ENCODE data around the gene PPP3R1.
"Not testable (repeated sequence)": the region's sequence is repeated elsewhere in the genome, so short reads cannot be mapped to it uniquely, and the experiment has no call there.

The PPP3R1 gene

GRCh38 chr2:68188831-68189230, 63.5 kb downstream of the PPP3R1 start:
- no peak for DNase-seq (ENCODE audit: low read depth in 2 of 2)

- no peak for DNase-seq (ENCODE audit: low read depth in 2 of 2)
Measured at GRCh38 chr2:68187329-68187728, 65.0 kb downstream of the PPP3R1 start.

- DNase-seq (ENCODE audit: low read depth in 2 of 2) = peak; percentile 7 to 27
Measured at GRCh38 chr2:68185541-68186164, 66.7 kb downstream of the PPP3R1 start.

GRCh38 chr2:68182902-68183301, 69.4 kb downstream of the PPP3R1 start:
- no peak for DNase-seq (ENCODE audit: low read depth in 2 of 2)

GRCh38 chr2:68178954-68179627, 73.2 kb downstream of the PPP3R1 start:
- DNase-seq (ENCODE audit: low read depth in 2 of 2) = no peak

- DNase-seq (ENCODE audit: low read depth in 2 of 2) = no peak
Measured at GRCh38 chr2:68178432-68178831, 73.9 kb downstream of the PPP3R1 start.

GRCh38 chr2:68177541-68177940, 74.8 kb downstream of the PPP3R1 start:
- DNase-seq (ENCODE audit: low read depth in 2 of 2) = no peak

- DNase-seq (ENCODE audit: low read depth in 2 of 2) = no peak
Measured at GRCh38 chr2:68176657-68177056, 75.7 kb downstream of the PPP3R1 start.

- not testable (repeated sequence) for DNase-seq (ENCODE audit: low read depth in 2 of 2)
Measured at GRCh38 chr2:68175210-68175609, 77.1 kb downstream of the PPP3R1 start.

- no peak for DNase-seq (ENCODE audit: low read depth in 2 of 2)
Measured at GRCh38 chr2:68172990-68173700, 79.2 kb downstream of the PPP3R1 start.

- DNase-seq (ENCODE audit: low read depth in 2 of 2) = no peak
Measured at GRCh38 chr2:68172521-68172920, 79.8 kb downstream of the PPP3R1 start.

GRCh38 chr2:68171684-68172083, 80.6 kb downstream of the PPP3R1 start:
- no peak for DNase-seq (ENCODE audit: low read depth in 2 of 2)

GRCh38 chr2:68171146-68171545, 81.2 kb downstream of the PPP3R1 start:
- no peak for DNase-seq (ENCODE audit: low read depth in 2 of 2)

GRCh38 chr2:68169308-68169707, 83.0 kb downstream of the PPP3R1 start:
- no peak for DNase-seq (ENCODE audit: low read depth in 2 of 2)

- no peak for DNase-seq (ENCODE audit: low read depth in 2 of 2)
Measured at GRCh38 chr2:68167186-68167585, 85.1 kb downstream of the PPP3R1 start.

GRCh38 chr2:68163641-68164040, 88.7 kb downstream of the PPP3R1 start:
- no peak for DNase-seq (ENCODE audit: low read depth in 2 of 2)

GRCh38 chr2:68158134-68158447, 94.2 kb downstream of the PPP3R1 start:
- DNase-seq (ENCODE audit: low read depth in 2 of 2) = no peak

GRCh38 chr2:68157402-68158133, 94.8 kb downstream of the PPP3R1 start, which contains the start of gene PNO1:
PNO1 (plus strand) TSS chr2:68157888; CDS start chr2:68157935, 47 bp downstream.
- DNase-seq (ENCODE audit: low read depth in 2 of 2) = peak; percentile 89 to 93

GRCh38 chr2:68157002-68157401, 95.3 kb downstream of the PPP3R1 start:
- DNase-seq (ENCODE audit: low read depth in 2 of 2) = no peak

- no peak for DNase-seq (ENCODE audit: low read depth in 2 of 2)
Measured at GRCh38 chr2:68156419-68156818, 95.9 kb downstream of the PPP3R1 start.

- no peak for DNase-seq (ENCODE audit: low read depth in 2 of 2)
Measured at GRCh38 chr2:68155618-68156017, 96.7 kb downstream of the PPP3R1 start.

GRCh38 chr2:68152681-68153347, 99.5 kb downstream of the PPP3R1 start:
- no peak for DNase-seq (ENCODE audit: low read depth in 2 of 2)
